GM19324 (cell line): ENCODE measurements around the gene AVPR2.

Experiments
- ATAC-seq: cut with Tn5 transposase; IDR thresholded peaks from one replicate; pipeline ENCODE4 v1.9.1; 2021; ENCODE audit warnings: mild to moderate bottlenecking, moderate library complexity; ENCODE audit not compliant: unreplicated experiment, low FRiP score

Gene AVPR2

DNA sequence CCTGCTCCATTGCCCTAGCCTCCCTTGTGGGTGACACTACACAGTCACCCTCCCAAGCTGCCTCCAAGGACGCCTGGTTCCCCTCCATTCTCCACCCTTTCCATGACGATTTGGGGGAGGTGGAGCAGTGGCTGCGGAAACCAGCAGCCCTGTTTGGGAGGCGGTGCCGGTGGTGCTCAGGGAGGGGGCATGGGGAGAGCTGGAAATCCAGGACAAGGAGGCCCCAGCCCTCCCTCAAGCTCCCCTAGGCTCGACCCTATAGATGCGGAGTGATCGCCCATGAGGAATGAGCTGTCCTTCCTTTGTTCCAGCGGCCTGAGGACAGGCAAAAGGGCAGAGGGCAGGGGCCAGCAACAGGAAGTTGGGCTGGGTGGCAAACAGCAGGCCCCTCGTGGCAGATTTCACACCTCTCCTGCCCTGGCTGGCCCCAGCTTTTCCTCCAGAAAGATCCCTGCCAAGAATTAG is 43.6 kb downstream of the AVPR2 start:
- ATAC-seq = no peak

DNA sequence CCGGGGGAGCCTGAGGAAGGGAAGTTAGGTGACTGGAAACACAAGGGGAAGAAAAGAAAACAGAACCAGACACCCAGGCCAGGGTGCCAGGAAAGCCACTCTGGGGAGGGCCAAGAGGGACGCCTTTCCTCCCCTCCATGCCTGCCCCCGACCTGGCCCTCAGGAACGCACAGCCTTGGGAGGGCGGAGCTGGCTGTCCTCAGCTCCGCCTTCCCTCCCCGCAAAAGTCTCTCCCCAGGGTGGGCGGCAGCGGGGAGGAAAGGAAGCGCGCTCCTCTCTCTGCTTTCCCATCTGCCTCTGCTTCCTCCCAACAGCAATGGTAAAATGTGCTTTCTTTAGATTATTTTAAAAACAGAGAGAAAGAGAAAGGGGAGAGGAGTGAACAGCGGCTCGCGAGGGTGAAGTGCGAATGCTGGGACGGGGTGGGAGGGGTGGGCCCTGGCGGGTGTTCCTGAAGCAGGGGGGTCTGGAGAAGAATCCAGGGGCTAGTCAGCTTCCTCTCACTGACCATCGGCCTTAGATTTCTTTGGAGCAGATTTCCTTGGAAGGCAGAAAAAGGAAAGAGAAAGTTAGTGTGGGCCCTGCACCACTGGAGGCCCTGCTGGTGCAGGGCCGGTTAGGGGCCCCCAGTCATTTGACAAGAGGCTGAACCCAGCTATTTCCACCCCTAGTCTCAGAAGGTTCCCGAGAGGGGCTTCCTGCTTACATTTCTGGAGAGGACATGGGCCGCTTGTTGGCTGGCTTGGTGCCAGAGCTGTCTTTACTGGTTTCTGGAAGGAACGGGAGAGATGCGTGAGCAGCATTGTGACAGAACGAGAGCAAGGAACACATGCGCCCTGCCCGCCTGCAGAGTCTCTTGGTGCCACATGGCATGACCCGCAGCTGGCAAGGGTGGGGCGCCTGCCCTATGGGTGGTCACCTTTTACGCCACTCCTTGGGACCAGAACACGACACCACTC is 44.7 kb downstream of the AVPR2 start:
- ATAC-seq = no peak

DNA sequence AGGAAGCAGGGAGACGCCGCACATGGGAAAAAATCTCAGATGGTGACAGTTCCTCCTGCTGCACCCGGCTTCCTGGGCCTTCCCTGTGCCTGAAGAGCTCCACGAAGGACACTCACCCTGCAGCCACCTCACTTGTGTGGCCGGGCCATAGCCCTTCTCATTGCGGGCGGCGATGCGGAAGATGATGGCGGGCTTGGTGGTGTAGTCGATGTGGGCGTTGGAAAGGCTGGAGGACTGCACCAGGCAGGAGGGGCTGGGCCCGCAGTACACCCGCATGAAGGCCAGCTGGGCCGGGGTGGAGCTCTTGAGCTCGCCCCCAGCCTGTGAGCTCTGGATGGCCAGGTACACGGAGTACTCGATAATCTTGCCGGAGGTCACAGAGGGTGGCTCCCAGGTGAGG is 45.7 kb downstream of the AVPR2 start:
- ATAC-seq = no peak

DNA sequence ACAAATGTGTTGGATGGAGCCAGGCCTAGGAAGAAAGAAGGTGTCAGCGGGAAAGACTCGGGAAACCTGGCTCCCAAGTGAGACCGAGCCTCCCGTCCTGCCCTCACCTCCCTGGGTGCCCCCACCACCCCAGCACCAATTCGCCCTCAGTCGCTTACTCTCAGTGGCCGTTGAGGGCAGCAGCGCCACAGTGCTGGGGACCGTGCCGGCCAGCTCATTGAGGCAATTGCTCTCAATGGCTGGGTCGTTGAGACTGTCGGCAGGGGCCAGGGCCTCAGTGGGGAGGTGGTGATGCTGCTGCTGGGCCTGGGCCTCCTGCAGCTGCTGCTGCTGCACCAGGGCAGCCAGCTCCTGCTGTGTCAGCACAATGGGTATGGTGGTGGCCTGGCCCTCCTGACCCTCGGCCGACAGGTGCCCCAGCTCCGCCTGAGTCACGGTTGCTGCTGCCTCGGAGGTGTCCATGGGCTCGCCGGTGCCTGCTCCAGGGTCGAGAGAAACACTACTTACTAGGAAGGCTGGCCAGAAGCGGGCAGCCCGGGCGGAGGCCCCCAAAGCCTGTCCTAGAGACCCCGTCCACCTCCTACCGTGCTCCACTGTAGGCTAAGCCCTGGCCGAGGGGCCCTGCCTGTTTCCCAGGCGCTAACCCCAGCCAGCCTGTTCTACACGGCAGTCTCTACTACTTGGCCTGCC is 47.4 kb downstream of the AVPR2 start:
- no peak for ATAC-seq

DNA sequence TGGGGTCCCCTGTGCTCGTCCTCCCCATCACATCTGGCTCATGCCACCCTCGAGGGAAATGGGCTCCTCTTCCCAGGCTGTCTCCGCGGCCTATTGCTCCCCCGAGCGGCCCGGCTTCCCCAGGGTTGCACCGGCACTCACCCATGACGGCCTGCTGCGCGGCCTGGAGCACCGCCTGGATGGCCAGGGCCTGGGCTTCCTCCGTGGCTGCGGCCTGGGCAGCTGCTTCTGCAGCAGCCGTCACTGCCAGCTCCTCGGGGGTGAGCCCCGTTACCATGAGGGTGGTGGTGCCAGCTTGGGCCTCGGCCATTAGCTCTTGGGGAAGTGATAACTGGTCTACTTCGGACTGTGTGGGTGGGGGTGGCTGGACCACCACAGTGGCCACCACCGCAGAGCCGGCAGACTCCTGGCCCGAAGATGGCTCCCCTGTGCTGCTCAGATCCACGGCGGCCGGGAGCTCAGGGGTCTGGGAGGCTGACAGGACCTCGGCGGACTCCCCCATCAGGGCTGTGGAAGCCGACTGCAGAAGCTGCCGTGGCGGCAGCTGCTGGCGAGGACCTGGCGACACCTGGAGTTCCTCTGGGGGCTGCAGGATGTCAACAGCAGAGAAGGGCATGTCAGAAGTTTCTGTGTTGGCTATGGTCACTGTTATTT is 48.0 kb downstream of the AVPR2 start:
- no peak for ATAC-seq

DNA sequence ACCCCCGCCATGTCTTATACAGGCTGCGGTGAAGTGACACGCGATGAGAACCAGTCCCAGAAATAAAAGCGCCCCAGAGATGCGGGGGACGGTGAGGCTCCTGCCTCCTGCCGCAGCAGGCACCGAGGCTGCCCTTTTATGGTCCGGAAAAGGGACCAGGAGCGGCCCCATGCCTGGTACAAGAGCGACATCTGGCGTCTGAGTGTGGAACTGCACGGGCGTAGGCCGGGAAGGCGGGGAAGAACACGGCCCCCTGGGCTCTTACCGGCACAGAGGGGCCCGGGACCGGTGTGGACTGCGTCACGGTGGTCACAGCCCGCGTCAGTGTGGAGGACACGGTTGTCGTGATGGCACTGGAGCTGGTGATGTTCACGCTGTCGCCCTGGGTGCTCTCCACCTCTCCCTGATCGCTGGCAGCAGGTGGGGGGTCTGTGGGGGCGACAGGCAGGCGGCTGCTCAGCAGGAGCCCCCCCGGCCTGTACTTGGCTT is 48.9 kb downstream of the AVPR2 start:
- no peak for ATAC-seq

DNA sequence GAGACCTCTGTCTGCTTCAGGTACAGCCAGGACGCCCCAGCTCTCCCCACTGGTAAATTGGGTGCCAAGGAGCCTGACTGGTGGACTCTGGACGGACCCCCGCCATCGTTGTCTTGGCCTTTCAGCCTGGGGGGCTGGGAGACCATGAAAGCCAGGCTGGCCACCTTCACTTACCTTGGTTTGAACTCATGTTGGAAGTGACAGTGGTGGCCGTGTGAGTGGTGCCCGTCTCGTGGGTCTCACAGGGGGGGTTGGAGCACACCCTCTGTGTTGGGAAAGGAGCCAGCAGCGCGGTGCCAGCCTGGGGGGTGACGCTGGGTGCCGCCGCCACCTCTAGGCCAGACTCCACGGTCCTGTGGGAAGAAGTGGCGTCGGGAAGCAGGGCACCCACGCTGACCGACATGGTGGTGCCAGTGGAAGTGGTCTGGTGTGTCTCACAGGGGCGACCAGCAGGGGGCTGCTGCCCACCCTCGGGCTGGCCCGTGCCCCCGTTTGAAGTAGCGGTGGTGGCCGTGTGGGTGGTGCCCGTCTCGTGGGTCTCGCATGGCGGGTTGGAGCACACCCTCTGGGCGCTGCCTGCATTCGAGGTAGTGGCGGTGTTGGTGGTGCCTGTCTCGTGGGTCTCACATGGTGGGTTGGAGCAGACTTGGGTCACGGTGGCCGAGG is 49.6 kb downstream of the AVPR2 start:
- ATAC-seq = no peak

DNA sequence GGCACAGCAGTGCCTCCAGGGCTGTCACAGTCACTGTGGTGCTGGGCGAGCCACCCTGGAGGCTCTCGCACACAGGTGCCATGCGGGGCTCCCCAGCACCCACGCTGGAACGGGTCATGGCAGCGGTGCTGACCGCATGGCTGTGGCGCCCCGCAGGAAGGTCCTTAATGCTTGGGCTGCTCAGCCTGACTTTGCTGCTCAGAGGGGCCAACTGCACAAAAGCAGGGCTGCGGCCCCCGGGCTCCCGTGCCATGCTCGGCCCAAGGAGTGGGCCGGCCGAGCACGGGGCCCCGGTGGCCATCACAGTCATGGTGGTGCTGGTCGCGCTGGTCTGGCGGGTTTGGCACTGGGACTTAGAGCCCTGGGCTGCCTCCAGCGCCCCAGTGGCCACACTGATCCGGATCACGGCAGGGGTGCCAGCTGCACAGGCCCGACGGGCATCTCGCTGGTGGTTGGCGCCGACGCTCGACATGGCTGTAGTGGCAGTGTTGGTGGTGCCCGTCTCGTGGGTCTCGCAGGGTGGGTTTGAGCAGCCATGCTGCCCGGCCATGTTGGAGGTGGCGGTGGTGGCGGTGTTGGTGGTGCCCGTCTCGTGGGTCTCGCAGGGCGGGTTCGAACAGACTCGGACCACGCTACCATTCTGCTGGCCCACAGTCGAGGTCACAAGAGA is 50.2 kb downstream of the AVPR2 start:
- no peak for ATAC-seq

DNA sequence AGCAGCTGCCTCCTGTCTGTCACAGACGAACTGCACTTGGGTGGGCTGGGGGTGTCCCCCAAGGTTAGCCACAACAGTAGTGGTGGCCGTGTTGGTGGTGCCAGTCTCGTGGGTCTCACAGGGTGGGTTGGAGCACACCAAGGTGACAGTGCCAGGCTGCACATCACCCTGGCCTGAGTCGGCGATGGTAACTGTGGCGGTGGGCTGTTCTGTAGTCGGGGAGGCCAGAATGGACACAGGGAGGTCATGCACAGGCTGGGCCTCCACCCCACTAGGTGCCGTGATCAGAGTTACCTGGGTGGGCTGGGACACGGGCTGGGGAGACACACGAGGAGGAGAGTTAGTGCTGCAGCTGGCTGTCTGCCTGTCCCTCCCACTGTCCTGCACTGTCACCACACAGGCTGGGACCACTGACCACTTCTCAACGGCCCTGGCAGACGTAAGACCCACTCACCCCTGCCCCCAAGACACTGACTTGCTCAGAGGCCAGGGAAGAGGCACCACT is 50.8 kb downstream of the AVPR2 start:
- no peak for ATAC-seq

DNA sequence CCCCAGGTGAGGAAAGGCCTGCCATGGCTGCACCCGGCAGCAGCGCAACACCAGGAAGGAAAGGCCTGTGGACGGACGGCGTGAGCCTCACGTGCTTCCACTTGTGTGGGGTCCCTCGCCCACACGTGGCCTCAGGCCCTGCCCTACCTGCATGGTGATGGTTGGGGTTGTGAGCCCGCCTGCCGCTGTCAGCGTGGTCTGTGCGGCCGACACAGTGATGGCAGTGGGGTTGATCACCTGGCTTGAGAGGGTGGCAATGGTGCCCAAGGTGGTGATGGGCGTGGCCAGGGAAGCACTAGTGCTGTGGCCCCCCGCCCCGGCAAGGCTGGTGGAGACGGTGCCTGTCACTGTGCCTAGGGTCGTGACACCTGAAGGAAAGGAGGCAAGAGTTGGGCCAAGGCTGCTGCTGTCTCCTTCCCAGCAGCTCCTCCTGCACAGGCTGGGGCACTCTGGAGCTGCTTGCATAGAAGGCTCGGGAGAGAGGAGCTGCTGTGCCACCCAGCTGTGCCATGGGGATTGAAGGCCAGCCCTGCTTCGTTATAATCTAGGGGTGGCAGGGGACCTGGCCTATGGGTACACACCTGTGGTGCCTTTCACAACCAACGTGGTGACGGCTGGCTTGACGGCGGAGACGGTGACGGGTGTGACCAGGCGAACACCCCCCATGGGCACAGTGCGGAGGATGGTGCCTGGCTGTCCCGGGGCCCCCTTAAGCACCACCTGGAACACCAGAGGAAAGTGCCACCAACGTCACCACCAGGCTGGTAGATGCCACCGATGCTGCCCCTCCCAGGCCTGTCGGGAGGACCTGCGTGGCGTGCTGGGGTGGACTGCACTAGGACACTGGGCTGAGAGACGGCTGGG is 51.8 kb downstream of the AVPR2 start:
- no peak for ATAC-seq
